Subcutaneous adipose tissue (tissue), 4 donors: Measurements from ENCODE around the gene THYN1. TPM values are rescaled to one million over a fixed set of nuclear protein-coding genes. Genes with fewer than 3 reads are reported as not detected.

Source experiments
- CTCF ChIP-seq: fragments of 450-650 bp; IDR thresholded peaks from one replicate; pipeline ENCODE4 v1.5.1; 2016; ENCODE audit warnings: low read depth, mild to moderate bottlenecking, control low read depth, antibody characterized with exemption, moderate library complexity
- total RNA-seq, 4 donors: library from RNA; depleted of rRNA; stranded (reverse); fragments of >200 nt; gene quantifications; one replicate each; pipeline ENCODE4 v1.1.0, GENCODE V29; 2016

The THYN1 gene
- total RNA-seq, 4 donors from 2014 or later, result 48.9 to 124 (median 56.4) TPM

GRCh38 chr11:134289167-134289566, 36.0 kb upstream of the THYN1 start:
- no peak for TF ChIP-seq CTCF

- no peak for TF ChIP-seq CTCF
These were observed 35.3 kb upstream of the THYN1 start for GRCh38 chr11:134288486-134288885.

- TF ChIP-seq CTCF, result no peak
These were observed 34.4 kb upstream of the THYN1 start for GRCh38 chr11:134287561-134287960.

- TF ChIP-seq CTCF, result no peak
These were observed 30.5 kb upstream of the THYN1 start for GRCh38 chr11:134283461-134284230.

GRCh38 chr11:134282121-134283045, 29.2 kb upstream of the THYN1 start:
- TF ChIP-seq CTCF, result no peak

GRCh38 chr11:134278356-134278755, 25.2 kb upstream of the THYN1 start:
- no peak for TF ChIP-seq CTCF
